NCI-H510A (cell line): Measurements from ENCODE around the gene TMC7.

Source experiments
- DNase-seq: peaks from one replicate; lab custom pipeline; 2025; lab: John Stamatoyannopoulos, UW

Gene TMC7

DNA sequence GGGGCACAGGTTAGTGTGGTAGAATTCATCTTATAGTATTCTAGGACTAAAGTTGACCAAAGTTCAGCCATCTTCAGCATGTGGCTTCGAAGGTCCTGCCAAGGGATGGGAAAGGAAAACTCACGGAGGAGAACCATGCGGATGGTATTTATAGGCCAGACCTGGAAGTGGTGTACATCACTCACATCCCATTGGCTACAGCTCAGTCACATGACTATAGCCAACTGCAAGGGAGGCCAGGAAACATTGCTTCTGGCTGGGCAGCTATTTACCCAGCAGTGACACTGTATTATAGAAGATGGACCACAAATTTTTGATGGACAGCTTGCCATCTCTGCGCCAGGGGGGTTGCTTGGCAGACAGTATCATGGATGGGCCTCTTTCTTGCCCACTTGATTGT, 48.0 kb downstream of the TMC7 start:
- DNase-seq = no peak

DNA sequence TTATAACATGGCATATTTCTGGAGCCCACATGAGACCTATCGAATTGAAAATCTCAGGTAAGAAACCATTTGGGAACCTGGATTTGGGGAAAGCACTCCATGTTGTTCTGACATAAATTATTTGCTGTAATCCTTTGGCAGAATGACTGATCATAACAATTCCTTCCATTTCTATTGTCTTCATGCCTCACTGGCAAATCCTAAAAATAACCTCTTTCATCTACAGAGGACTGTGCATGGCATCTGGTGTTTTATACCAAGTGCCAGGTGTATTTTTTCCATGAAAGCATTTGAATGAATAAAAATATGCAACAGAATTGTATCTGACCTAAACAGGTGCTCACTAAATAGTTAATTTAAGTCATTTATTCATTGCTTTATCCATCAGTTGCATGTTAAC, 50.0 kb downstream of the TMC7 start:
- DNase-seq = no peak

DNA sequence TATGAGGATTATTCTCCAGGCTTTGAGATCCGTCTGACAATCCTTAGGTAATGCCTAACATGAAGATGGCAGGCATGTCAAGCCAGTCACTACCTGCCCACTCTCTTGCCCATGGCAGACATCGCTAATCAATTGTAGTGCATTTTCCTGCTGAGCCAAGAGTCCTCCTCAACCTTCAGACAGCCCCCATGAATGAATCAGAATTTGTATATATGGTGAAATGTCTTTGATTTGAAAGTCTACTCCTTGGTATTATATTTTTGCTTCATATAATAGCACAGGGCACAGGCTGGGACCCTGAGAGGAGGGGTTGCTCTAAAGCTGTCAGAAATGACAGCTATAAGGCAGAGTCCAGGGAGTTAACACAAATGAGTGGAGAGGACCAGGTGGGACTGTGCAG, 56.7 kb downstream of the TMC7 start:
- no peak for DNase-seq

DNA sequence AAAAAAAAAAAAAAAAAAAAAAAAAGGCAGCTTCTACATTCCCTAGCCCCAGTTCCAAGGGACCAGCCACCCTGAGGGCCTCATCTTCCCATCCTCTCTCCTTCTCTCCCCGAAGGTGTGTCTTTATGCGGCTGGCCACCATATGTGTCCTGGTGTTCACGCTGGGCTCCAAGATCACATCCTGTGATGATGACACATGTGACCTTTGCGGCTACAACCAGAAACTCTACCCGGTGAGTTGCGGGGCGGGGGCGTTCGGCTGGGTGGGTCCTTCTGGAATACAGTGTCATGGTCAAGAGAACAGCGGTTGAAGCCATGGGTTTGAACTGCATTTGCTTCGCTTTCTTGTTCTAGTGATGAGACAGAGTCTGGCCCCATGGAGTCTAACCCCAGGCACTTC, 61.0 kb downstream of the TMC7 start:
- no peak for DNase-seq

DNA sequence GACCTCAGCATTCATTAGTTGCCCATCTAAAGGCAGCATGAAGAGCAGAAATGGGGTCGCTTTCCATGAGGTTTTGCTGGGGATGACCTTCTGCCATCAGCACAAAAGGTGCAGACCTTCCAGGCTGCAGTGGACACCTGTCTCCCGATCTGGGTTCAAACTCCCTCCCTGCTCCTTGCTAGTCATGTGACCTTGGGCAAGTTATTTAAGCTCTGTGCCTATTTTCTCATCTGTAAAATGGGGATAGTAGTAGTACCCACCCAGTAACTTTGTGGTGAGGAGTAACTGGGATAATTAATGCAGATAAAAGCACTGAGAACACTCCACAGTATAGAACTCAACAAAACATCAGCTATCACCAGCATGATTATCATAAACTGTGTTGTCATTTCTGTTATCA, 62.3 kb downstream of the TMC7 start:
- no peak for DNase-seq

DNA sequence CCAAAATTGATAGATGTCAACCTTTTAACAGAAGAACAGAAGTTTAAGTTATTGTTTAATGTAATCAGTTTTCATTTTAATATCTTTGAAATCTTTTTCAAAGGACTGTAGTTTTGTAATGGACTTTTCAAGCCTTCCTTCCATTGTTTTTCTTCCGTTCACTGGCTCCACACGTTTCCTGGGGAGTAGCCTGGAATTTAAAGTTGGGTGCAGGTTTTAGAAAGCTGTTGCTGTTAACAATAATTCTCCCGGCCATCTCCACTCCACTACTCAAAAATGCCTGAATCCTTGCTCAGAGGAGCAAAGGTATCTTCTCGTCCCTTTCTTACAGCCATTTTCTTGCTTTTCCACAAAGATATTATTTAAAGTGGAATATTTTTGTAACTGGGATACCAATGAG, 79.0 kb downstream of the TMC7 start:
- DNase-seq = no peak

DNA sequence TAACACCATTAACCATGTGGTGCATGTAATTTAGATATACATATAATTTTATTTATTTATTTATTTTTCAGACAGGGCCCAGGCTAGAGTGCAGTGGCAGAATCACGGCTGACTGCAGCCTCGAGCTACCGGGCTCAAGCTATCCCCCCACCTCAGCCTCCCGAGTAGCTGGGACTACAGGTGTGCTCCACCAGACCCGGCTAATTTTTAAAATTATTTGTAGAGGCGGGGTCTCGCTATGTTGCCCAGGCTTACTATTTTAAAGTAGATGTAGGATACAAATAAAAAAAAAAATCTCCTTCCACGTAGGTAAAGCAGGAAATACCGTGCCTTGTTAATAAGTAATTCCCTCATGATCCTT, 83.2 kb downstream of the TMC7 start:
- DNase-seq = no peak

DNA sequence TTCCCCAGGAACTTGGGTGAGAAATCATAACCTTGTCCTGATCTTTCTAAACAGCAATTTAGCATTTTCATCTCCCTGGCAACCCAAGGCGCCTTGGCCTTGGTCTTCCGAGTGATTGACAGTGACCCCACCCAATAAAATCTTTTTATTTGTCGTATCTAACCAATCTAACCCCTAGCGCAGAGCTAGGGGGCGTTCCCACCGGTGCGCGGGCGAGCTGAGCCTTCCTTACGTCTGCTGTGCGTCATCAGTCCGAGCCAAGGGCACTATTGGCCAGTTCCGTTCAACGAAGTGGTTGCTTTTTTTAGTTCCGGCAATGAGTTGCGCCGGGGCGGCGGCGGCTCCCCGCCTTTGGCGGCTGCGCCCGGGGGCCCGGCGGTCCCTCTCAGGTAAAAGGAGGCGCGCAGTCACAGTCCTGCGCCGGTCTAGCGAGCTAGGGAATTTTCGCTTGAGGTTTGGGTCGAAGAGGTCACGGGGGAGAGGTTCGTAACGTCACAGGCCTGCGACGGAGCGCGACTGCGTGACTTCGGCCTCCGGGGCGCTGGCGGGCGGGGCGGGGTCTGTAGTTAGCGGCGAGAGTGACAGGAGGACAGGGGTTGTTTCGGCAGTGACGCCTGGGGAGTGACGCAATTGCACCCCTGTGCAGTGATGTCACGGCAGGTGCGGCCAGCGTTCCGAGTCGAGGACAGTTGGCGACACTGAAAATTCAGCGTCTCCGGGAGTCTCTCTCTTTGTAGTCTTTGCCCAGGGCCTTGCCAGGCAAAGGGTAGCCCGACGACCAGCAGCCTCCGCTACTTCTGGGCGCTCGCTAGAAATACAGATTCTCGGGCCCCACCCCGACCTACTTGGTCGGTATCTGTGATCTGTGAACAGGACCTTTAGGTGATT, 83.9 kb downstream of the TMC7 start, which contains the start of gene COQ7:
TSS of gene COQ7 (plus strand) at position 266 of the 888 bp plus-strand sequence. CDS start at position 317, 51 bp downstream.
- peak; percentile 100 for DNase-seq

DNA sequence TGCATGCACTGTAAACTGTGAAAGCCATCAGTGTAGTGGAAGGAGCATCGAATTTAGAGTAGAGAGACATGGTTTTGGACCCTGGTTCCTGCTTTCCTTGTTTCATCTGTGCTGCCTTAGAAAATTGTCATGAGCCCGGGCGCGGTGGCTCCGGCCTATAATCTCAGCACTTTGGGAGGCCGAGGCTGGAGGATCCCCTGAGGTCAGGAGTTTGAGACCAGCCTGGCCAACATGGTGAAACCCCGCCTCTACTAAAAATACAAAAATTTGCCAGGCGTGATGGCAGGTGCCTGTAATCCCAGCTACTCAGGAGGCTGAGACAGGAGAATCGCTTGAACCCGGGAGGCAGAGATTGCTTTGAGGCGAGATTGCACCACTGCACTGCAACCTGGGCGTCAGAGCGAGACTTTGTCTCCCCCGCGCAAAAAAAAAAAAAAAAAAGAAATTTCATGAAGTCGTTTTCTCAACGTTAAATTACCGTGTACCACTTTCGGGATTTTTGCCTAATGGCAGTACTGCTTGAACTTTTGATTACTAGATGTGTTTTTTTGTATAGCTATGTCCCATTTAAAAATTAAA, 84.6 kb downstream of the TMC7 start:
- DNase-seq = no peak

DNA sequence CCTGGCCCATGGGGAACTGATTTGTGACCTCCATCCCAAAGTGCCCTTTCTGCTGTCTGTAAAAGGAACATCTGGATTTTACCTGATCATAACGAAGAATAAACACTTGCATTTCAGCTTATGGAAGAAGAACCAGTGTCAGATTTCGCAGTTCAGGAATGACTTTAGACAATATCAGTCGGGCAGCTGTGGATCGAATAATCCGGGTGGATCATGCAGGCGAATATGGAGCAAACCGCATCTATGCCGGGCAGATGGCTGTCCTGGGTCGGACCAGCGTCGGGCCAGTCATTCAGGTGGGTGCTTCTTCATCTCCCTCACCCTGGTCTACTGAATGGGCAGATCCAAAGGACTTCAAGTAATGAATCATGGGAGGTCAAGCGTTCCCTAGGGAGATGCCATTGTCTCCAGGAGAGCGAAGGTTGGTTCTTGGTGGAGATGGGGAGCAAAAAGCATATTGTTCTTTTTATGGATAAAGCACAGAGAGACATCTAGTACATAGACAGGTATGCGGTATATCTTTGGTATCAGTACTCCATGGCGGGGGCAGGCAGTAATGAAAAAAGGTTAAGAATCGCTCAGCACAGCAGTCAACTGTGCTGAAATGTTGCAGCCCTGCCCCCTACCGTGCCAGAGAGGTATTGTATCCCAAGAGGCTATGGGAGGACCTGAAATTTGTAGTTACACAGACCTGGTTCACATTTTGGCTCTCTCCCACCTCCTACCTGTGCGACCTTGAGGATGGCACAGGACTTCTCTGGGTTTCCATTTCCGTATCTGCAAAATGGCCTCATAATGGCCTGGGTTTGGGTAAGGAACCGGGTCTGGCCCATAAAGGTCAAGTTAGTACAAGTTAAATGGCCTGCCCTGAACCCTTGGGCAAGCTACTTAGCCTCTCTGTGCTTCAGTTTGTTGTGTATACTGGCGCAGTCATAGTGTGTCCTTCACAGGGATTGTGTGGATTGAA, 88.4 kb downstream of the TMC7 start:
- DNase-seq = peak; percentile 53

DNA sequence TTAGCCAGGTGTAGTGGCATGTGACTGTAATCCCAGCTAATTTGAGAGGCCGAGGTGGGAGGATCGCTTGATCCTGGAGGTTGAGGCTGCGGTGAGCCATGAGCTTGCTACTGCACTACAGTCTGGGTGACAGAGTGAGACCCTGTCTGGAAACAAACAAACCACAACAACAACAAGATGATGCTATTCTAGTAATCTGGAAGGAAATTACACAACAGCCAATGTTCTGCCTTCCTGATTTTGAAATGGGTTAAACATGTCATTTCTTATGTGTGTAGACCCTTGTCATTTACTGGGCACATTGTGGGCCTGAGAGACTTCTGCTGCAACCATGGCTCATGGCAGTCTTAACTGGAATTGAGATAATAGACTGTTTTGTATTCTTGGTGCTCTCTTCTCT, 89.6 kb downstream of the TMC7 start:
- no peak for DNase-seq

DNA sequence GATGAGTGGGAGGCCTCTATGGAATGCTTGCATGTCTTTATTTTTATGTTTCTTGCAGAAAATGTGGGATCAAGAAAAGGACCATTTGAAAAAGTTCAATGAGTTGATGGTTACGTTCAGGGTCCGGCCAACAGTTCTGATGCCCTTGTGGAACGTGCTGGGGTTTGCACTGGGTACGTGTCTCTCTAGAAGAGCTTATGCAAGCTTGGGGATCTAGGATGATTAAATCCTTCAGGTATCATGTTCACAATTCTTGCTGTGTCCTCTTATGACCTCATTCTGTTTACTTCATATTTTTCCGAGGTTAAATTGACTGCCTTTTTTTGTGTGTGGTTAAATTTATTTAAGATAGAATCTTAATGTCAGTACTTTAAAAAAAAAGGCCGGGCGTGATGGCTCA, 90.1 kb downstream of the TMC7 start:
- no peak for DNase-seq

DNA sequence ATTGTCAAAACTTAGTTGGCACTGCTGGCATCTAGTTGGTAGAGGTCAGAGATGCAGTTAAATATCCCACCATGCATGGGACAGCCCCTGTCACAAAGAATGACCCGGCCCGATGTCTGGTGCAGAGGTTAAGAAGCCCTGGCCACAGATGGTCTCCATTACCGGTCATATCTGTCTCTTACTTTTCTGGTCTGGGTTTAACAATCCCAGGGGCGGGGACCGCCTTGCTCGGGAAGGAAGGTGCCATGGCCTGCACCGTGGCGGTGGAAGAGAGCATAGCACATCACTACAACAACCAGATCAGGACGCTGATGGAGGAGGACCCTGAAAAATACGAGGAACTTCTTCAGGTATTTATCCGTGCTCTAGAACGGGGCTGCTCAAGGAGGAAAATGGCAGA, 91.8 kb downstream of the TMC7 start:
- no peak for DNase-seq

DNA sequence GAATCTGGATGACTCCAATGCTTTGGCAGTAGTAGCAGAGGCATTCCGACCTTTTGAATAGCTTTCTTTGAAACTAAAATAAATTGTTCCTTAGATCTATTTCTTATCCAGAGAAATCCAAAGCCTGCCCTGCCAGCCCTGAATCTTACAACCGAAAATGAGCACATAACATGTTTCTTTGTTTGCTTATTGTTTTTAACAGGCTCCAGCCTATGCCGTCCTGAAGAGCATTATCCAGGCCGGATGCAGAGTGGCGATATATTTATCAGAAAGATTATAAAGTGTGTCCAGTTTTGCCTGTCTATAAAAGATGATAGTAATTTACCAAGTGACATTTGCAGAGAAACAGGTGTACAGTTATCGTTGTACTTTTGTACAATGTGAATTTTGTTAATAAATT, 94.1 kb downstream of the TMC7 start:
- no peak for DNase-seq

DNA sequence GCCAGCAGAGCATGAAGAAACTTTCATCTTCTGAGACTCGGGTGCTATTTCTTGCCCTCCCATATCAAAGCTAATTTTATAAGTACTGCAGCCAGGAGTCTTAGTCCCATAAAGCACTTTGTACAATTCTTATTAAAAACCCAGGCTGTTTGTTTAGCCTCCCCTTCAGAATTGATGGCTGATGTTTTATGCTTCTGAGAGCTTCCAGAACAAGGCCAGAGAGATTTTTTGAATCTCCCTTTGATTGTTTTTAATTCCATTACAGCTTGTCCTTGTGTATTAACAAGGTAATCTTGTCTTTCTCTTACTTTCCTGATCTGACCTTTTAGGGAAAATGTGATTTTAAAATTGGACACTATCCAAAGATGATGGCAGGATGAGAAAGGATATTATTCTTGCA, 99.9 kb downstream of the TMC7 start:
- DNase-seq = no peak

DNA sequence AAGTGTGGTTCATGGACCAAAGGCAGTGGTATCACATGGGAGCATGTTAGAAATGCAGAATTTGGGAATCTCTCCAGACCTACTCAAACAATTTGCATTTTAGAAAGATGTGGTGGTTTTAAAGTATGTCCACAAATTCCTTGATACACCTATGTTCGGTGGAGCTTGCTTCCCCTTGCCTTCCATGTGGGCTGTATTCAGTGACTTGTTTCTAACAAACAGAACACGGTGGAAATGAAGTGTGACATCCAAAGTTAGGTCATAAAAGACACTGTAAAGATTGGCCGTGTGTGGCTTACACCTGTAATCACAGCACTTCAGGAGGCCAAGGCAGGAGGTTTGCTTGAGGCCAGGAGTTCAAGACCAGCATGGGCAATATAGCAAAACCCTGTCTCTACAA, 100.4 kb downstream of the TMC7 start:
- no peak for DNase-seq

DNA sequence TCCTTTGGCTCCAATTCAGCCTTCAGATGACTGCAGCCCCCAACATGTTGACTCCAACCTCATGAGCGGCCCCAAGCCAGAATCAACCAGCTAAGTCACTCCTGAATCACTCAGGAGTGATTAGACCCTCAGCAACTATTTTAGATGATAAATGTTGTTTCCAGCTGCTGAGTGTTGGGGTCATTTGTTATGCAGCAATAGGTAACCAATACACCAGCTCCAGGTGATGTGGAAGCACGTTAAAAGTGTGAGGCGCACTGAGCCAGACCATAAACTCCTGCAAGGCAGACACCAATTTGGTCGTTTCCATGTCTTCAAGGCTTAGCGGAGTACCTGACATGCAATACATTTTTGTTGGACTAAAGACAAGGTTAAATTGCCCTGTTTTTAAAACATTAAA, 101.1 kb downstream of the TMC7 start:
- DNase-seq = no peak

DNA sequence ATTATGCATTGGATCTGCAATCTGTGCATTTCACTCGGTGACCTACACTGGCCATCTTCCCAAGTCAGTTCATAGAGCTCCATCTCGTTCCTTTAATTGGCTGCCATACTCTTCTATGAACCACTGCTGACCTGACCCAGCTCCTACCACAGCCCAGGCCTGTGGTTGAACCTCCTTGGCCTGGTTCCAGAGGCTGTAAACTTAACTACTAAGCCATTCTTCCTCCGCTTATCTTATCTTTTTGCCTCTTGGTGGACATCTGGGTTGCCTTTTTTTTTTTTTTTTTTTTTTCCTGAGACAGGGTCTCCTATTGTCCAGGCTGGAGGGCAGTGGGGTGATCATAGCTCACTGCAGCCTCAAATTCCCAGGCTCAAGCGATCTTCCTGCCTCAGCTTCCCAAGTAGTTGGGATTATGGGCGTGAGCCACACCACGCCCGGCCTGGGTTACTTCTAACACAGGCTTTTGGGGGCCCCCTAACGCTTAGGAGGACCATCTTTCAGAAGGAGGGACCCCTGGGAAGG, 102.0 kb downstream of the TMC7 start:
- DNase-seq = no peak

DNA sequence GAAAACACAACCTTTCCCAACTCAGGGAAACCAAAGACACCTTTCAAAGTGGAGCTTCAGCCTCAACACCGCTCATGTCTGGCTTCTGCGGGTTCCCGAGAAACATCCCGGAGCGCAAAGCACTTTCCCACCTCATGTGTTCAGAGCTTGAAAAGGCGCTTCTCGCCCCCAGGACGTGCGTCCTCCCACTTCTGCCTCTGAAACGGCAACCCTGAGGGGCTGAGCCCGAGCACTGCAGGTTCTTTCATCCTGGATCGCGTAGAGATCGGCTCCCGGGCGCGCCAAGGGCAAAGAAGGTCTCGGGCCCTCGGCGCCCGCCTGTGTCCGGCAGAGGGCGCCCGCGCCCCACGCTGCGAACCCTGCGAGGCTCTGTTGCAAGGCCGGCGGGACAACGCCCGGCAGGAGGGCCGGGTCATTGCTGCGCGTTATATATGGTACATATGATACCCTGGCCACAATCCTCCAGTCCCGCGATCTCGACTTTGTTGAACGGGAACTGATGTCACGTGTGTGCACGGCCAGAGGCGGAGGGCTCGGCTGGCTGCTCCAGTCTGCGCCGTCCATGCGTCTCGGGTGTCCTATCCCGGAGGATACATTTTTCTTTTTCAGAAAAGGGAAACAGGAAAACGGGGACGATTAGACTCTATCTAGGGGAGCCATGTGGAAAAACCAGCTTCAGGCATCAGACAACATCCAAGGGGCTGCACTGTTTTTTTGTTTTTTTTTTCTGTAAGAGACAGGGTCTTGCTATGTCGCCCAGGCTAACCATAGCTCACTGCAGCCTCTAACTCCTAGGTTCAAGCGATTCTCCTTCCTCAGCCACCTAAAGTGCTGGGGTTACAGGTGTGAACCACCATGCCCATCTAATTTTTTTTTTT, 102.8 kb downstream of the TMC7 start:
- peak; percentile 100 for DNase-seq

DNA sequence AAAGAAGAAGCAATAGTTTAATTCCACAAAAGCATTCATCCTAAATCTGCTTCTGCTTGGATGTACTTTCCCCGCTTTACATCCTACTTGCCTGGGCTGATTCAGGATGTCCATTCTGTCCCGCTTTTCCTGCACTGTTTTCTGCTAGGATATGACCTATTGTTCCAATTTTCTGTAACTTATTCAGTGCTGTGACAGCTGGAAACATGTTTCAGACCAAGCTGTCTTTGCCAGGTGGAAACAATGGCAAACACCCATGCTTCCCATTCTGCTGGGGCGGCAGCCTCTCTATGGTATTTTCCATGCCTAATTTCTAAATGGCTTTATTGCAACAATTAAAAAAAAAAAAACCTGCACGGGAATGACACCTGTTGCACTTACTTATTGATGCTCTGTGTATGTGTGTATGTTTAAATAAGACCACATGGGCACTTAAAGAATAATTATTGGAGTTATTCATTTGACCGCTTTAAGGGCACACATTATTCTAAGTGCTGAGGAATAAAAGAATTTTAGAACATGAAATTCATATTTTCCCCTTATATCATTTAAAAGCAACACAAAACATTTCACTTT, 104.7 kb downstream of the TMC7 start:
- DNase-seq = no peak

DNA sequence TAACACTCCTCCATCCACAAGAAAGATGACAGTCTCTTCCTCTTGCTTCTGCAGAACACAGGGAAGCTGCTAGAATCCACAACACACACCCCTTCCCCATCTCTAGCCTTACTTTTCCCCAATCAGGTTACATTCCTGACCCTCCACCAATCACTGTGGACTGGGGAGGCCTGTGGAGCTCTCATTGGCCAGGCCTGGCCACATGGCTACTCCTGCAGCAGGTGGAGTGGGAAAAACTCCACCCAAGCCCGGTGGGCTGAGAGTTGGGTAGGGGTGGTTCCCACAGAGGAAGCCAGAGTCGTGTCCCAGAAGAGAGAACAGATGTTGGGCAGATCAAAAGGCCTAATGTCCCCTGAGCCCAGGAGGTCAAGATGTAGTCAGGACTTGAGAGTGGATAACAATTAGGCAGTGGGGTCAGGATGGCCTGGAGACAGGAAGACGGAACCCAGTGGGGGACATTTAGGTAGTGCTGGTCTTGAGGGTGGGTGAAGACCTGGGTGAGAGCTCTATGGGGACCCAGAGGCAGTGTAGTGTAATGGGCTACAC, 105.7 kb downstream of the TMC7 start:
- DNase-seq = no peak
